A673 (cell line): ENCODE data around the gene INMT. TPM values are rescaled to one million over a fixed set of nuclear protein-coding genes. Genes with fewer than 3 reads are reported as not detected.

ENCODE experiments used
- BruUV-seq: library from RNA; stranded (reverse); fragments of 400-500 nt; replicated peaks from 2 replicates; lab custom pipeline; 2021; lab: Mats Ljungman, UMichigan
- CTCF ChIA-PET: fragments of 300-600 bp; sonication (Branson Sonifier 250); formaldehyde crosslinking; loops from one replicate; lab custom pipeline; 2022; ENCODE audit warnings: antibody characterized with exemption; lab: Charles Lee
- POLR2A ChIA-PET: fragments of 300-600 bp; sonication (Branson Sonifier 250); formaldehyde crosslinking; loops from one replicate; lab custom pipeline; 2022; ENCODE audit warnings: antibody characterized with exemption; ENCODE audit not compliant: low non-redundant PET; lab: Charles Lee
- DNase-seq: peaks from one replicate; pipeline ENCODE4 v3.0.0-alpha.2; 2015; ENCODE audit warnings: low spot score
- H3K27ac ChIP-seq: fragments of 200-600 bp; sonication (generic); 2 replicates; pipeline ENCODE4 v1.5.1; 2016; ENCODE audit warnings: mixed run types, low read depth, mild to moderate bottlenecking, mixed read lengths, antibody characterized with exemption, low read length; ENCODE audit not compliant: poor library complexity, severe bottlenecking
- H3K27me3 ChIP-seq: fragments of 200-600 bp; sonication (generic); replicated peaks from 2 replicates; pipeline ENCODE4 v1.6.1; 2017; ENCODE audit warnings: mixed run types, low read depth, mild to moderate bottlenecking, mixed read lengths, antibody characterized with exemption, low read length; ENCODE audit not compliant: insufficient read depth, poor library complexity
- H3K36me3 ChIP-seq: fragments of 200-600 bp; sonication (generic); 2 replicates; pipeline ENCODE4 v1.6.1; 2016; ENCODE audit warnings: mixed run types, mild to moderate bottlenecking, mixed read lengths, antibody characterized with exemption, low read length; ENCODE audit not compliant: insufficient read depth, poor library complexity, severe bottlenecking
- H3K4me1 ChIP-seq: fragments of 200-600 bp; sonication (generic); 2 replicates; pipeline ENCODE4 v1.6.1; 2017; ENCODE audit warnings: mixed run types, mild to moderate bottlenecking, mixed read lengths, antibody characterized with exemption, low read length; ENCODE audit not compliant: insufficient read depth, poor library complexity, severe bottlenecking
- H3K4me3 ChIP-seq: fragments of 200-600 bp; sonication (generic); 2 replicates; pipeline ENCODE4 v1.5.1; 2016; ENCODE audit warnings: low read depth, mixed run types, mild to moderate bottlenecking, mixed read lengths, low read length; ENCODE audit not compliant: poor library complexity, severe bottlenecking
- H3K9me3 ChIP-seq: fragments of 200-600 bp; sonication (generic); 2 replicates; pipeline ENCODE4 v1.6.1; 2016; ENCODE audit warnings: mixed run types, low read depth, mild to moderate bottlenecking, mixed read lengths, antibody characterized with exemption, low read length; ENCODE audit not compliant: poor library complexity, severe bottlenecking
- EZH2 ChIP-seq: fragments of 200-600 bp; sonication (generic); IDR thresholded peaks from 2 replicates; pipeline ENCODE4 v1.6.1; 2017; ENCODE audit warnings: borderline replicate concordance, low read depth, mild to moderate bottlenecking, mixed read lengths, antibody characterized with exemption, low read length; ENCODE audit not compliant: poor library complexity, severe bottlenecking
- intact Hi-C: fragments of 100-400 bp; cut with micrococcal nuclease; formaldehyde crosslinking; loops from one replicate; pipeline ENCODE4 v1.10.0; 2022; ENCODE audit not compliant: unreplicated experiment
- total RNA-seq: library from RNA; stranded (reverse); gene quantifications from 2 replicates; pipeline ENCODE4 v1.2.3, GENCODE V29; 2021
- TF ChIP-seq, protein P1 (sequence below): fragments of 300-800, 200-600 bp; sonication (generic); conservative IDR thresholded peaks from 2 replicates; pipeline ENCODE4 v1.5.1; 2017; ENCODE audit warnings: low read depth, mild to moderate bottlenecking, antibody characterized with exemption, low read length, moderate library complexity, mixed read lengths

INMT gene
- total RNA-seq, 1 experiment from 2014 or later = 0.17 TPM

DNA sequence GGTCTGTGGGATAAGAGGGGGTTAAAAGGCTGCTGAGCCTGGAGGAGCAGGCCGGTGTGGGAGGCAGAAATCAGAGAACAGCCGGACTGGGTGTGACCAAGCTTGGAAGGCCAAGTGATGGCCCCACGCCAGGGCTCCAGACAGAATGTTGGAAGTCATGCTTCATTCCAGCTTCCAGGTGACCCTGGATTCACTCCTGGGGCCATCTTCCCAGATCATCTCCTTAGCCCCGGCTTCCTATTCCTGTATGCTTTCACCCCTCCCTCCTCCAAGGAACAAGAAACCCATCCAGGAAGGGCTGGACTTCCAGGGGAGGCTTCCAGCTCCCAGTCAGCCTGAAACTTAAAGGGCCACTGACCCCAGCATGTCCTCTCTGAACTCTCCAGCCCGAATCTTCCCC lies 1.0 kb downstream of the INMT start:
- TF ChIP-seq EZH2 = no peak
- TF ChIP-seq, protein P1, sequence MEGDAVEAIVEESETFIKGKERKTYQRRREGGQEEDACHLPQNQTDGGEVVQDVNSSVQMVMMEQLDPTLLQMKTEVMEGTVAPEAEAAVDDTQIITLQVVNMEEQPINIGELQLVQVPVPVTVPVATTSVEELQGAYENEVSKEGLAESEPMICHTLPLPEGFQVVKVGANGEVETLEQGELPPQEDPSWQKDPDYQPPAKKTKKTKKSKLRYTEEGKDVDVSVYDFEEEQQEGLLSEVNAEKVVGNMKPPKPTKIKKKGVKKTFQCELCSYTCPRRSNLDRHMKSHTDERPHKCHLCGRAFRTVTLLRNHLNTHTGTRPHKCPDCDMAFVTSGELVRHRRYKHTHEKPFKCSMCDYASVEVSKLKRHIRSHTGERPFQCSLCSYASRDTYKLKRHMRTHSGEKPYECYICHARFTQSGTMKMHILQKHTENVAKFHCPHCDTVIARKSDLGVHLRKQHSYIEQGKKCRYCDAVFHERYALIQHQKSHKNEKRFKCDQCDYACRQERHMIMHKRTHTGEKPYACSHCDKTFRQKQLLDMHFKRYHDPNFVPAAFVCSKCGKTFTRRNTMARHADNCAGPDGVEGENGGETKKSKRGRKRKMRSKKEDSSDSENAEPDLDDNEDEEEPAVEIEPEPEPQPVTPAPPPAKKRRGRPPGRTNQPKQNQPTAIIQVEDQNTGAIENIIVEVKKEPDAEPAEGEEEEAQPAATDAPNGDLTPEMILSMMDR = no peak
- ChIA-PET CTCF (no interaction called here), POLR2A (no interaction called here)
- H3K4me1 ChIP-seq = no peaks in the 10 kb centered on the region
- no peaks in the 10 kb centered on the region for H3K36me3 ChIP-seq
- BruUV-seq = no TSS peak
- H3K4me3 ChIP-seq = no peak overlapping the region
- no peaks in the 10 kb centered on the region for H3K9me3 ChIP-seq
- intact Hi-C loops = no loop called here
- no peak for DNase-seq
- H3K27ac ChIP-seq = no peak overlapping the region
- no peaks in the 10 kb centered on the region for H3K27me3 ChIP-seq

DNA sequence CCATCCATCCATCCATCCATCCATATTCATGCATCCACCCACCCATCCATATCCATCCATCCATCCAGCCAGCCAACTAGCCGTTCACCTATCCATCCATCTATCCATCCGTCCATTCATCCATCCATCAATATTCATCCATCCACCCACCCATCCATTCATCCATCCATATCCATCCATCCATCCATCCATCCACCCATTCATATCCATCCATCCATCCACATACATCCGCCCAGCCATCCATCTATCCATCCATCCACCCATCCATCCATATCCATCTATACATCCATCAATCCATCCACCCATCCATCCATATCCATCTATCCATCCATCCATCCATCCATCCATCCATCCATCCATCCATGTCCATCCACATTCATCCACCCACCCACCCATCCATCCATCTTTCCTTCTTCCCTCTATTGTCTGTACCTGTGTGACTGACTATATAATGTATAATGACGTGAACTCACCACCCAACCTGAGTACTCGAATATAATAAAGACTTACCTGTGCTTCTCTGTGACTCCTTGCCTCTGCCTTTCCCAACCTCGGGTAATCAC lies 2.5 kb downstream of the INMT start:
- Histone ChIP-seq H3K36me3 (no peaks in the 10 kb centered on the region), H3K27ac (no peak overlapping the region), H3K27me3 (no peaks in the 10 kb centered on the region), H3K9me3 (no peaks in the 10 kb centered on the region), H3K4me1 (no peaks in the 10 kb centered on the region), H3K4me3 (no peak overlapping the region)
- intact Hi-C loops = no loop called here
- TF ChIP-seq, protein P1 = no peak
- TF ChIP-seq EZH2 = no peak
- CTCF ChIA-PET = no interaction called here
- BruUV-seq = no TSS peak
- POLR2A ChIA-PET = no interaction called here
- no peak for DNase-seq

DNA sequence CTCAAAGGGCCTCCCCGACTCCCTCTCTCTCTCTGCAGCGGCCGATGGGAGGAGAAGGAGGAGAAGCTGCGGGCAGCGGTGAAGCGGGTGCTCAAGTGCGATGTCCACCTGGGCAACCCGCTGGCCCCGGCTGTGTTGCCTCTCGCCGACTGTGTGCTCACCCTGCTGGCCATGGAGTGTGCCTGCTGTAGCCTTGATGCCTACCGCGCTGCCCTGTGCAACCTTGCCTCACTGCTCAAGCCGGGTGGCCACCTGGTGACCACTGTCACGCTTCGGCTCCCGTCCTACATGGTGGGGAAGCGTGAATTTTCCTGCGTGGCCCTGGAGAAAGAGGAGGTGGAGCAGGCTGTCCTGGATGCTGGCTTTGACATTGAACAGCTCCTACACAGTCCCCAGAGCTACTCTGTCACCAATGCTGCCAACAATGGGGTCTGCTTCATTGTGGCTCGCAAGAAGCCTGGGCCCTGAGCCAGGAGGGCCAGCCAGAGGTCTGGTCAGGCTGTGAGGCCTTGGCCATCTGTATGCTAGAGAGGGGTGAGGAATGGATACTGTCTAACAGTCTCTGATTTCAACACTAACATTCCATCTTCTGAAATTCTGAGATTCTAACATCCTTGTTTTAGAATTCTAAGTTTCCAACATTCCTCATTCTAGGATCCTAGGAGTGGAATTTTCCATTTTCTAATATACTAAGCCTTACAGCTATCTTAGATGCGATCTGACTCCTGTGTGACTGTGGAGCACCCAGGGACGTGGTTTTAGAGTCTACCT lies 3.6 kb downstream of the INMT start:
- Histone ChIP-seq H3K4me1 (no peaks in the 10 kb centered on the region), H3K27ac (no peak overlapping the region), H3K4me3 (no peak overlapping the region), H3K36me3 (no peaks in the 10 kb centered on the region), H3K9me3 (no peaks in the 10 kb centered on the region), H3K27me3 (no peaks in the 10 kb centered on the region)
- BruUV-seq = no TSS peak
- CTCF ChIA-PET = no interaction called here
- no peak for TF ChIP-seq EZH2
- TF ChIP-seq, protein P1 = no peak
- intact Hi-C loops = no loop called here
- POLR2A ChIA-PET = no interaction called here
- no peak for DNase-seq
